Small intestine (tissue), 7 donors: Measurements from ENCODE around the gene ARHGAP22. TPM values are rescaled to one million over a fixed set of nuclear protein-coding genes. Genes with fewer than 3 reads are reported as not detected.
A peak's percentile ranks its signal among the peaks of the same experiment; 100 is the strongest.

Experiments used
- DNase-seq, 2 donors: peaks; one replicate each; pipeline versions ENCODE4 v3.0.0 to v3.0.0-alpha.2; 2013
- FAIRE-seq: peaks from 2 replicates; lab custom pipeline; 2012; peaks lifted over from hg19 to GRCh38; lab: Jason Lieb, UNC
- H3K27ac ChIP-seq, 3 donors: one replicate each; pipeline ENCODE4 v1.5.1; 2013; ENCODE audit warnings: low read length in 2 of 3, mild to moderate bottlenecking in 2 of 3, control low read depth in 1 of 3, inconsistent platforms in 1 of 3, low read depth in 1 of 3, moderate library complexity in 1 of 3
- H3K27me3 ChIP-seq, 3 donors: one replicate each; pipeline ENCODE4 v1.6.1; 2013; ENCODE audit warnings: low read length in 3 of 3, inconsistent platforms in 1 of 3; ENCODE audit not compliant: control insufficient read depth in 3 of 3, insufficient read depth in 3 of 3
- H3K36me3 ChIP-seq, 3 donors: one replicate each; pipeline ENCODE4 v1.6.1; 2013; ENCODE audit warnings: low read length in 3 of 3, inconsistent platforms in 1 of 3, low read depth in 1 of 3, mild to moderate bottlenecking in 1 of 3, moderate library complexity in 1 of 3; ENCODE audit not compliant: control insufficient read depth in 3 of 3, insufficient read depth in 2 of 3
- H3K4me1 ChIP-seq, 3 donors: one replicate each; pipeline ENCODE4 v1.6.1; 2013; ENCODE audit warnings: low read length in 2 of 3, inconsistent platforms in 1 of 3, low read depth in 1 of 3, mild to moderate bottlenecking in 1 of 3, moderate library complexity in 1 of 3; ENCODE audit not compliant: control insufficient read depth in 3 of 3, insufficient read depth in 2 of 3
- H3K4me3 ChIP-seq, 3 donors: one replicate each; pipeline ENCODE4 v1.5.1; 2013; ENCODE audit warnings: low read length in 3 of 3, control low read depth in 1 of 3, inconsistent platforms in 1 of 3, low read depth in 1 of 3, mild to moderate bottlenecking in 1 of 3, moderate library complexity in 1 of 3
- H3K9me3 ChIP-seq, 2 donors: one replicate each; pipeline ENCODE4 v1.6.1; 2013; ENCODE audit warnings: low read depth in 1 of 2, low read length in 1 of 2; ENCODE audit not compliant: control insufficient read depth in 2 of 2, insufficient read depth in 1 of 2
- WGBS, 3 donors: extraction: QIAGEN DNeasy Blood & Tissue Kit; methylation state at CpG; one replicate each; pipeline ENCODE4 v1.1.7; 2013; 5-methylcytosine and 5-hydroxymethylcytosine counted together
- polyA plus RNA-seq, 4 donors: library from polyadenylated mRNA; stranded (reverse) in 3 of 4; unstranded in 1 of 4; fragments of 200-250 nt in 3 of 4; fragments of 120-200 nt in 1 of 4; gene quantifications; one replicate each; pipeline versions ENCODE4 v1.2.1 to v1.2.3, GENCODE V29; 2013
- donor health status: healthy with polysubstance abuse.
- donor health status: control.
- donor health status: control.
- donor health status: Bipolar disorder and iron deficiency.
- donor health status: healthy.

The ARHGAP22 gene
- polyA plus RNA-seq, 4 donors, result 0.54 to 1.4 (median 1.3) TPM; not detected in 1

- H3K27me3 ChIP-seq, result peaks cover 0 to 21% (median 0%) of the 10 kb centered on the region in 3 donors
- DNase-seq (no peak), FAIRE-seq (no peak)
- H3K36me3 ChIP-seq, result no peaks in the 10 kb centered on the region
- no peaks in the 10 kb centered on the region for H3K9me3 ChIP-seq
- H3K4me1 ChIP-seq, result no peaks in the 10 kb centered on the region
- H3K27ac ChIP-seq, result no peak overlapping the region
- 84 to 94% (median 89%) methylated on average over 3 of the region's 3 CpGs for WGBS, 3 donors
- H3K4me3 ChIP-seq, result no peak overlapping the region
Observed at GRCh38 chr10:48600645-48601505, 4.0 kb downstream of the ARHGAP22 start.

- DNase-seq (no peak), FAIRE-seq (no peak)
- 83 to 91% (median 88%) methylated on average over 2 of the region's 2 CpGs for WGBS, 3 donors
- Histone ChIP-seq H3K4me3 (no peak overlapping the region), H3K27ac (no peak overlapping the region), H3K4me1 (no peaks in the 10 kb centered on the region), H3K27me3 (peaks cover 0 to 15% (median 0%) of the 10 kb centered on the region in 3 donors), H3K9me3 (no peaks in the 10 kb centered on the region), H3K36me3 (no peaks in the 10 kb centered on the region)
Observed at GRCh38 chr10:48599830-48600134, 5.1 kb downstream of the ARHGAP22 start.

GRCh38 chr10:48598936-48599829, 5.7 kb downstream of the ARHGAP22 start:
- Histone ChIP-seq H3K9me3 (no peaks in the 10 kb centered on the region), H3K4me1 (no peaks in the 10 kb centered on the region), H3K27me3 (peaks cover 0 to 9% (median 0%) of the 10 kb centered on the region in 3 donors), H3K36me3 (no peaks in the 10 kb centered on the region), H3K4me3 (no peak overlapping the region), H3K27ac (no peak overlapping the region)
- WGBS, 3 donors, result 64 to 69% (median 66%) methylated on average over 6 of the region's 6 CpGs
- DNase-seq (no peak), FAIRE-seq (no peak)

GRCh38 chr10:48598243-48598935, 6.5 kb downstream of the ARHGAP22 start:
- FAIRE-seq, result no peak
- DNase-seq, result peak; percentile 18 to 32

DNA sequence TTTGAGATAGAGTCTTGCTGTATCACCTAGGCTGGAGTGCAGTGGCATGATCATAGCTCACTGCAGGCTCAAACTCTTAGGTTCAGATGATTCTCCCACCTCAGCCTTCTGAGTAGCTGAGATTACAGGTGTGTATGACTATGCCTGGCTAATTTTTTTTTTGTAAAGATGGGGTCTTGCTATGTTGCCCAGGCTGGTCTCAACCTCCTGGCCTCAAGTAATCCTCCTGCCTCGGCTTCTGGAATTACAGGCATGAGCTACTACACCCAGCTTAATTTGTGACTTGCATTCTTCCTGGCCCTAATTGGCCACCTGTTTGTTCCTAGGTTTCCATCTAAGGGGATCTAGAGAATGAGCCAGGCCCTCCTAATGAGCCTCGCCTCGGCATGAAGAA, 9.3 kb downstream of the ARHGAP22 start:
- no peak overlapping the region for H3K4me3 ChIP-seq
- no peaks in the 10 kb centered on the region for H3K4me1 ChIP-seq
- DNase-seq (no peak), FAIRE-seq (no peak)
- H3K9me3 ChIP-seq, result no peaks in the 10 kb centered on the region
- no peak overlapping the region for H3K27ac ChIP-seq
- no peaks in the 10 kb centered on the region for H3K27me3 ChIP-seq
- 80 to 87% (median 84%) methylated on average over 3 of the region's 3 CpGs for WGBS, 3 donors
- H3K36me3 ChIP-seq, result no peaks in the 10 kb centered on the region

More at GRCh38 chr10:48598243-48598935, 6.5 kb downstream of the ARHGAP22 start:
- H3K27ac ChIP-seq, result no peak overlapping the region
- H3K27me3 ChIP-seq, result peaks cover 0 to under 1% (median 0%) of the 10 kb centered on the region in 3 donors
- 30 to 74% (median 52%) methylated on average over 7 of the region's 7 CpGs for WGBS, 3 donors
- no peaks in the 10 kb centered on the region for H3K9me3 ChIP-seq
- no peaks in the 10 kb centered on the region for H3K4me1 ChIP-seq
- H3K4me3 ChIP-seq, result no peak overlapping the region
- no peaks in the 10 kb centered on the region for H3K36me3 ChIP-seq

DNA sequence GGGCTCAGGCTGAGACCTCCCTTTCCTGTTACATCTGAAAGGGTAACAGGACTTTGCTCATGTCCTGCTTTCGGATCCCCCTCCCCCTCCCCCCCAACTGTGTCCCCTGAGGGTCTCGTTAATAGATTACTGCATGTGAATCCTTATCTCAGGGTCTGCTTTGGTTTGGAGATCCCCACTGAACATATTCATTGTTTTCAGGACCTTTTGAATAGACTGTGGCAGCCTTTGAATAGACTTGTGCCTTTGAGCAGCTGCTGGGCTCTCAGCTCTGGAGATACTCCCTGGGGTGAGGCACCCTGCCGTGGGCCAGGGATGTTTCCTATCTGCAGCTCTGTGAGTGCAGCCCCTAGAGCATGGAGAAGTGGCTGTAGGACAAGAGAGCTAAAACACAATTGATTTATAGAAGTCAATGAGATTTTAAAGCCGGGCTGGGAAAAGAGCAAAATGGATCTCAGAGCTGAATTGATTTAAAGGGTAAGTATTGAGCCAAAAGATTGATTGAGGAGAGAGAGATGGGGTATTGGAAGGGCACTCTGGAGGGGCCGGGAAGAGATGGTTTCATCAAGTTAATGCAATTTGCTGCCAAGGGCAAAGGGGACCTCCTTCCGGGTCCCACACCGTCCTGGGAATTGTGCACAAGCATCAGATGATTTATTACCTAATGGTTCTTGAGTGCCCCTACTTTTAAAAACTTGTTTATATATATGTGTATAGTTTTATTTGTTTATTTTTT, 9.9 kb downstream of the ARHGAP22 start:
- Histone ChIP-seq H3K4me1 (no peaks in the 10 kb centered on the region), H3K4me3 (no peak overlapping the region), H3K27me3 (no peaks in the 10 kb centered on the region), H3K9me3 (no peaks in the 10 kb centered on the region), H3K27ac (no peak overlapping the region), H3K36me3 (no peaks in the 10 kb centered on the region)
- FAIRE-seq (no peak), DNase-seq (no peak)
- 72 to 83% (median 78%) methylated on average over 7 of the region's 7 CpGs for whole genome bisulfite sequencing, 3 donors

DNA sequence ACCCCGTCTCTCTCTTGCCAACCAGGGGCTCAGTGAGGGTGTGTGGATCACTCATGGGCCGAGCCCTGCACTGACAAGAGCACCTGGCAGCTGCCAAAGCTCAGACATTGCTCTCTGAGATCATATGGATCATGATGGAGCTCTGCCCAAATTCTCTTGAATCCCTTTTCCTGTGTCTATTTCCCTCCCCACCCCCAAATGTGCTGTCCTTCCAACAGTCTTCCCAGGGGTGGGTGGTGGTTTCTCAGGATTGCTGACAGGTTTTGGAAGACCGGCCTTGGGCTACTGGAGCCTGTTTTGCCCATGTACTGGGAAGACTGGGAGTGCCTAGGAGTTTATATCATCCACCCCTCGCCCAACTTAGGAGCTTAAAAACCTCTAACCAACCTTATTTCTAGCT, 10.5 kb downstream of the ARHGAP22 start:
- FAIRE-seq, result no peak
- no peaks in the 10 kb centered on the region for H3K27me3 ChIP-seq
- no peak for DNase-seq
- no peaks in the 10 kb centered on the region for H3K4me1 ChIP-seq
- no peak overlapping the region for H3K27ac ChIP-seq
- H3K4me3 ChIP-seq, result no peak overlapping the region
- WGBS, 3 donors, result 67 to 78% (median 68%) methylated on average over 4 of the region's 4 CpGs
- no peaks in the 10 kb centered on the region for H3K9me3 ChIP-seq
- H3K36me3 ChIP-seq, result no peaks in the 10 kb centered on the region
